GF-D8 (cell line): ENCODE measurements around the gene MYO1E.

Experiments used
- DNase-seq: peaks from one replicate; lab custom pipeline; 2025; lab: John Stamatoyannopoulos, UW

Gene MYO1E

GRCh38 chr15:59260090-59260489 lies 112.6 kb downstream of the MYO1E start:
- no peak for DNase-seq

GRCh38 chr15:59259137-59259943 lies 113.3 kb downstream of the MYO1E start:
- no peak for DNase-seq

GRCh38 chr15:59258317-59258716 lies 114.4 kb downstream of the MYO1E start:
- no peak for DNase-seq

DNA sequence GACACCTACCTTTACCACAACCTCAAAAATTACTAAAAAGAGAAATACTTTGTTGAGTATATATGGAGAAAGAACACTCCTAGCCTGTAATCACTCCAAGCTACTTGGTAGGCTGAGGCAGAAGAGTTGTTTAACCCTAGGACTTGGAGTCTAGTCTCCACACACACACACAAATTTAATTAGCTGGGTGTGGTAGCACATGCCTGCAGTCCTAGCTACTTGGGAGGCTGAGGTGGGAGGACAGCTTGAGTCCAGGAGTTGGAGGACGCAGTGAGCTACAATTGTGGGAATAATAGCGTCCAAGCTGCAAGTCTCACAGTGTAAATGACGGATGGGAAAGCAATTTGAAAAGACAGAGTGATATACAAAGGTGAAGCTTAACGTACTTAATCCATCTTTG lies 115.5 kb downstream of the MYO1E start:
- no peak for DNase-seq

GRCh38 chr15:59256482-59256881 lies 116.2 kb downstream of the MYO1E start:
- no peak for DNase-seq

GRCh38 chr15:59255680-59256336 lies 116.9 kb downstream of the MYO1E start:
- DNase-seq = no peak

- no peak for DNase-seq
Observed at GRCh38 chr15:59252137-59252536, 120.5 kb downstream of the MYO1E start.

DNA sequence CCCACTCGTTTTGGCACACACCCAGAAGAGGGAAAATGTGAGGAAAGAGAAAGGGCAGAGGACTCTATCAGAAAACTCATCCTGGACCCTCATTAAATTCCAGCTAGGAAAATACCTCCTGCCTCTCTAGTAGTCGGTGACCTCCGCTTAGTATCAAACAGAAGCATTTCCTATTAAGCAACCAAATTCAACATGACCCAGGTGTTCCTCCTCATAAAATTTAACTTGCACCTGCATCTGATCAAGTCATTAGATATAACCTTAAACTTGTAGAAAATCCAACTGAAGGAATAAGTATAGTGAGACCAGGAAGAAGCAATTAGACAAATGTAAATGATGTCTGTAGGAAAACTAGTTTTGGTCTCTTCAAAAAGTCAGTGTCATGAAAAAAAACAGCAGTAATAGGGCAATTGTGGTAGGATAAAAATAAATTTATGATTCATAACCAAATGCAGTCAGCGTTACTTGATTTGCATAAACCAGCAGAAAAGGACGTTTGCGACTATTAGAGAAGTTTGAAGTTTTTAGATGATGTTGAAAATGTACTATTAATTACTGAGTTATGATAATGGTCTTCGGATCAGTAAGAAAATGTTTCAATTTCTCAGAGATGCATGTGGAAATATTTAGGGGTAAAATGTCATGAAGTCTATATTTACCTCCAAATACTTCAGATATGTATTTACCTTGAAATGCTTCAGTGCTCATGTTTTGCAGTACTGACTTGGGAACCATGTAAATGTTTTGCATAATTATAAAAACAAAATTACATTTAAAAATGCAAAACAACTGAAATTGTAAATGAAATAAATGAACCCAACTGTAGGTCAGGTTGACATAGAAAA lies 121.4 kb downstream of the MYO1E start:
- no peak for DNase-seq

- no peak for DNase-seq
Observed at GRCh38 chr15:59250249-59250648, 122.4 kb downstream of the MYO1E start.

GRCh38 chr15:59249816-59250215 lies 122.9 kb downstream of the MYO1E start:
- DNase-seq = no peak

DNA sequence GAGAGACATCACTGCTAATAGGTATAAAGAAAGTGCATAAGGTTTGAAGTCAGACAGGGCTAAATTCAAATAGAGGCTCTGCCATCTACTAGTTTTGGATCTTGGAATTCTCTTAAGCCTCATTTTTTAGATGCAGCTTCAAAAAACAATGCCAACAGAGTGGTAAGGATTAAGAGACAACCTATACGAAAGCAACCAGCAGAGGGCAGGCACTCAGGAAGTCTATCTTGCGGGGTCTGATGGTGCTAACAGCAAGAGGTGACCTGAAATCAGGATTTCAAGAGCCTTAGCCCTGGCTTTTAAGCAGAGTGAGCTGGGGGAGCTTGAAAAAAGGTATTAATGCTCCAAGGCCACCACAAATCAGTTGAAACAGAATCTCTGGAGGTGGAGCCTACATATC lies 125.3 kb downstream of the MYO1E start:
- DNase-seq = no peak

DNA sequence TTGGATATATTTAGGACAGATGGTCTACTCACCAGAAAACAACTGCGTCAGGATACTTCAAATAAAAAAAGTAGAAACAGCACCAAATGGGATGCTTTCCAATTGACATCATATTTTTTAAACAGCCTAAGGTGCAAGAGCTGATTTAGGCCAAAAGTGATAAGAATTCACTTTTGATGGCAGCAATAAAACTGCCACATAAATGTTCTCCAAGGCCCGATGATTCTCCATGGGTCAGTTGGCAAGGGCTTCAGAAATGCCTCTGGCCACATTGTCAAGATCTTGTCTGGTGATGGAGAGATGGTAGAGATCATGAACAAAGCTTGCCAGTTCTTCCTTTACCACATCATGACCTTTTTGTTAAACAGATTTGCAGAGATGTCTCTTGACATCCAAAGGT lies 127.1 kb downstream of the MYO1E start:
- DNase-seq = no peak

DNA sequence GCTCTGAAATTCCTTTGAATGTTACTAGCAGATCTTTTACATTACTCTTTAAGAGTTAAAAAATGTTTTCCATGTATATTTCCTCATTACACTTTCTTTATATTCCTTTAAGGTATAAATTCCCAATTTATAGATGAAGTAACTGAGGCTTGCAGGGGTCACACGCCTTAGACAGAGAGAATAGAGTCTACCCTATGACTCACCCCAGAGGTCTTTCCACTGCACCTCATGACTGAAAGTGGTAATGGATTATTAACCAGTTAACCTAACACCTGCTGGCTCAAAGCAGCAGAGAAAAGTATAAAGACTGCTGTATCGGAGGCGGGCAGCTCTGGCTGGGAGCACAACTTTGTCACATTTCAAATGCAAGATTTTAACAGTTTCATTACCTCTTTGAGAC lies 128.3 kb downstream of the MYO1E start:
- DNase-seq = no peak

- DNase-seq = no peak
Observed at GRCh38 chr15:59243622-59244021, 129.0 kb downstream of the MYO1E start.

GRCh38 chr15:59242649-59243048 lies 130.0 kb downstream of the MYO1E start:
- no peak for DNase-seq

GRCh38 chr15:59240036-59240435 lies 132.6 kb downstream of the MYO1E start:
- DNase-seq = no peak

GRCh38 chr15:59237924-59238331 lies 134.7 kb downstream of the MYO1E start:
- DNase-seq = no peak

GRCh38 chr15:59237119-59237855 lies 135.4 kb downstream of the MYO1E start:
- DNase-seq = no peak

- no peak for DNase-seq
Observed at GRCh38 chr15:59236394-59236793, 136.3 kb downstream of the MYO1E start.

- DNase-seq = no peak
Observed at GRCh38 chr15:59232476-59232875, 140.2 kb downstream of the MYO1E start.

DNA sequence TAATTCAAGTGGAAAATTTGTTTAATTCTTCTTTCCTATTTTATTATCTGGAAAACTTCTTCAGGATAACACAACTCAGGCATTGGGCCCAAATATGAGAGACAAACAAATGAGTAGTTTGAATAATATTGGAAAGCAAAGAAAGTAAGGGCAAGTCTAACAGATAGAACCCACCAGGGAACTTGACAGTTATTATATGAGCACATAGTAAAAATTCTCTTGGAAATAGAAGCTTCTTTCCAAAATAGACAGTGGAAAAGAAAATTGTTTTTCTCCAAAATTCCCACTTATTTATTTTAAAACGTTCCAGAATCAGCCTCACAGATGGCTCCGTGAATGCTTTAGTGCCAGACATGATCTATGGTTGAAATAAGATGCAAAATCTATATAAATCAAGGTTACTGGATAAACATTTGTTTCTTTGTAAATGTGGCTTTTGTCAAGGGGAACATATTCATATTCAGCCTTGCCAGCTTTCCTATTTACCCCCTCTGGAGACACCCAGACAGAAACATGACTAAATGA lies 142.1 kb downstream of the MYO1E start:
- DNase-seq = no peak

DNA sequence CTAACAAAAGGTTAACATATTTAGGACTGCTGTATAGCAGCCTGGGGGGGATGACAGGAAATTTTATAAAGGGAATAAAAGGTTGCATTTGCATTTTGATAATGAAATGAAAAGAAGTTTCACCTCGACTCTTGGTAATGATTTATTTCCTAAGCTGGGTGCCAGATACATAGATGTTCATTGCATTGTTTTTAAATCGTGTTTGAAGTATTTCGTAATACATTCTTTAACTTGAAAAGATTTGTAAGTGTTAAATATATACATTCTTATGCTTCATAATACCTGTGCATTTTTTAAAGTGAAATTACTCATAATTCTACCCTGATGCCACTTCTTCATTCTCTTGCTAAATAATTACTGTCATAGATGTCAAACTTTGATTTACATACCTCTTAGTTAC lies 143.2 kb downstream of the MYO1E start:
- DNase-seq = no peak
